ENCODE data around the gene RORB.

DNA sequence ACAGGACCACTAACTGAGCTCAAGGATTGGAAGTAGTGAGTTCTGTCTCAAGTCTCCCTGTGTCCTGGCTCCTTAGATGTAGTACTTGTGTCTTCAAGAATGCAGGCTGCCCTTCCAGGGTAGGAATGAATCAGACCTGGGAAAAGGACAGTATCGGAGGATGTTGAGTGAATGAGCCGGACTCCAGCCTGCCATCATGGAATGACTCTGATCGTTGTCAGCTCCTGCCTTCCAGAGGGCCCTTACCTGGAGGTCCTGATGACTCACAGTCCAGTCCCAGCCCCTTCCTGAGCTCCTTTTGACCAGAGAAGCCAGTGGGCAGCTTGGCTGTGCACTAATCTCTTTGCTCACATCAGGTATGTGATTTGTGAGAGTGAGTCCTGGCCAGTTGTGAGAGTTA, 229.4 kb downstream of the RORB start:
- no peak for TF ChIP-seq POLR2A (IDR thresholded peaks at IDR 0.05)
- TF ChIP-seq, protein P1, sequence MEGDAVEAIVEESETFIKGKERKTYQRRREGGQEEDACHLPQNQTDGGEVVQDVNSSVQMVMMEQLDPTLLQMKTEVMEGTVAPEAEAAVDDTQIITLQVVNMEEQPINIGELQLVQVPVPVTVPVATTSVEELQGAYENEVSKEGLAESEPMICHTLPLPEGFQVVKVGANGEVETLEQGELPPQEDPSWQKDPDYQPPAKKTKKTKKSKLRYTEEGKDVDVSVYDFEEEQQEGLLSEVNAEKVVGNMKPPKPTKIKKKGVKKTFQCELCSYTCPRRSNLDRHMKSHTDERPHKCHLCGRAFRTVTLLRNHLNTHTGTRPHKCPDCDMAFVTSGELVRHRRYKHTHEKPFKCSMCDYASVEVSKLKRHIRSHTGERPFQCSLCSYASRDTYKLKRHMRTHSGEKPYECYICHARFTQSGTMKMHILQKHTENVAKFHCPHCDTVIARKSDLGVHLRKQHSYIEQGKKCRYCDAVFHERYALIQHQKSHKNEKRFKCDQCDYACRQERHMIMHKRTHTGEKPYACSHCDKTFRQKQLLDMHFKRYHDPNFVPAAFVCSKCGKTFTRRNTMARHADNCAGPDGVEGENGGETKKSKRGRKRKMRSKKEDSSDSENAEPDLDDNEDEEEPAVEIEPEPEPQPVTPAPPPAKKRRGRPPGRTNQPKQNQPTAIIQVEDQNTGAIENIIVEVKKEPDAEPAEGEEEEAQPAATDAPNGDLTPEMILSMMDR (IDR thresholded peaks at IDR 0.05), result no peak
